Heart left ventricle (tissue), 16 donors: ENCODE data around the gene LRRC36. TPM values are rescaled to one million over a fixed set of nuclear protein-coding genes. Genes with fewer than 3 reads are reported as not detected.

Source experiments
- ATAC-seq, 4 donors: fragments of 200-7000 bp; cut with Tn5 transposase; one replicate each; pipeline ENCODE4 v1.9.1; 2020 to 2022; ENCODE audit warnings: moderate library complexity in 4 of 4, mild to moderate bottlenecking in 3 of 4, moderate number of reproducible peaks in 1 of 4
- DNase-seq, 5 donors: peaks; one replicate each; pipeline ENCODE4 v3.0.0-alpha.2; 2020
- H3K27ac ChIP-seq, 12 donors: fragments of 200-600 bp; sonication (generic) in 4 of 12; one replicate each; pipeline versions ENCODE4 v1.5.0 to v1.8.0; 2016 to 2022; ENCODE audit warnings: mild to moderate bottlenecking in 2 of 12
- H3K27me3 ChIP-seq, 9 donors: fragments of 200-600 bp; sonication (generic) in 2 of 9; one replicate each; pipeline versions ENCODE4 v1.5.1 to v1.8.0; 2016 to 2022; ENCODE audit warnings: mild to moderate bottlenecking in 3 of 9
- H3K36me3 ChIP-seq, 9 donors: fragments of 200-600 bp; sonication (generic) in 2 of 9; one replicate each; pipeline versions ENCODE4 v1.5.0 to v1.8.0; 2018 to 2022; ENCODE audit warnings: mild to moderate bottlenecking in 2 of 9
- H3K4me1 ChIP-seq, 12 donors: fragments of 200-600 bp; sonication (generic) in 4 of 12; one replicate each; pipeline versions ENCODE4 v1.5.0 to v1.8.0; 2016 to 2022; ENCODE audit warnings: mild to moderate bottlenecking in 3 of 12
- H3K4me3 ChIP-seq, 12 donors: fragments of 200-600 bp; sonication (generic) in 4 of 12; one replicate each; pipeline versions ENCODE4 v1.5.0 to v1.8.0; 2017 to 2022; ENCODE audit warnings: mild to moderate bottlenecking in 9 of 12, moderate library complexity in 4 of 12
- H3K9me3 ChIP-seq, 12 donors: fragments of 200-600 bp; sonication (generic) in 4 of 12; one replicate each; pipeline versions ENCODE4 v1.5.0 to v1.8.0; 2016 to 2022; ENCODE audit warnings: mild to moderate bottlenecking in 1 of 12
- POLR2A ChIP-seq, 2 donors: fragments of 450-650 bp; IDR thresholded peaks; one replicate each; pipeline ENCODE4 v1.6.1; 2017; ENCODE audit warnings: antibody characterized with exemption in 2 of 2, mild to moderate bottlenecking in 2 of 2, moderate library complexity in 2 of 2
- WGBS, 4 donors: extraction: QIAGEN DNeasy Blood & Tissue Kit in 2 of 4; methylation state at CpG; one replicate each; pipeline versions ENCODE4 v1.1.5 to v1.1.7; 2013 to 2018; 5-methylcytosine and 5-hydroxymethylcytosine counted together
- intact Hi-C, 10 donors: fragments of 100-400 bp; cut with DNase I; formaldehyde crosslinking; loops; one replicate each; pipeline versions ENCODE4 v1.11.1 to v1.14.2; 2022
- polyA plus RNA-seq, 2 donors: library from polyadenylated mRNA; stranded (reverse); fragments of 200-250 nt; gene quantifications; one replicate each; pipeline ENCODE4 v1.2.3, GENCODE V29; 2013
- total RNA-seq, 9 donors: library from RNA; depleted of rRNA in 2 of 9; stranded (reverse); fragments of >200 nt in 2 of 9; fragmentation: NEBNext Ultra II Directional in 3 of 9; extraction: Animal tissue kit (Norgen Biotek cat#: 25700) in 3 of 9; gene quantifications; one replicate each; pipeline versions ENCODE4 v1.1.0 to v1.2.4, GENCODE V29; 2016 to 2023
- TF ChIP-seq, protein P1 (sequence below), 12 donors: fragments of 200-600 bp; sonication (generic) in 4 of 12; IDR thresholded peaks; one replicate each; pipeline versions ENCODE4 v1.5.0 to v1.8.0; 2018 to 2022; ENCODE audit warnings: antibody characterized with exemption in 12 of 12, mild to moderate bottlenecking in 5 of 12
- donor health status: ischemic (EF 13 %, LVEDD 7.1; RV severe dilation, severe dysfunction).
- donor health status: healthy with polysubstance abuse.
- donor health status: DM: no; HTN: yes; CAD: no.
- donor health status: DM: no; HTN: no; CAD: no.
- donor health status: ischemic (EF 25% LVEDD 6.9; RV normal size, moderate dysfunction).
- donor health status: ischemic (EF 25% LVEDD 5.7; RV mildly dilated, moderate dysfunction).
- donor health status: healthy.
- donor health status: DM: yes; HTN: yes; CAD: no.
- donor health status: ischemic (EF 35%, LVEDD 5.7; RV mildly dilated, moderate dysfunction).
- donor health status: nonischemic (EF 11% LVEDD 7.7; RV severe dilation, severe dysfunction).
- donor health status: DM: yes; HTN: yes; CAD: no.
- donor health status: PGD.
- donor health status: ischemic (EF 29% LVEDD 5.4; RV normal size, mild dysfunction).
- donor health status: nonischemic (EF 23%, LVEDD 6.1; RV moderate dilation, normal function).

LRRC36 gene
- total and polyA plus RNA-seq, 11 donors = 0.15 to 0.42 (median 0.27) TPM; not detected in 8

DNA sequence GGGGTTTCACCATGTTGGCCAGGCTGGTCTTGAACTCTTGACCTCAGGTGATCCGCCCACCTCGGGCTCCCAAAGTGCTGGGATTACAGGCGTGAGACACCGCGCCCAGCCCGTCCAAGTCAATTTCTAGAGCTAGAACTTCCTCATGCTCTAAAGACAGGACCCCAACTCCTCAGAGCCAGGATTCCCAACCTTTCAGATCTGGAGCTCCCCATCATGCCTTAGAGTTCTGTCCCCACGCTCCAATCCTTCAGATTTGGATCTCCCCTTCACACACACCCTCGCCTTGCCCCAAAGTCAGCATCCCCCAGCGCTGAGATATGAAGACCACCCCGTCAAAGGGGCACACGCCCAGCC lies 522 bp upstream of the LRRC36 start:
- intact Hi-C loops = no loop called here
- Histone ChIP-seq H3K27ac (no peak overlapping the region), H3K4me3 (peak overlapping the region; percentile 4 to 58 (median 50)), H3K4me1 (peaks cover 0 to 22% (median 6%) of the 10 kb centered on the region in 12 donors), H3K9me3 (no peaks in the 10 kb centered on the region), H3K27me3 (peaks cover 0 to 25% (median 14%) of the 10 kb centered on the region in 9 donors), H3K36me3 (no peaks in the 10 kb centered on the region)
- no peak for ATAC-seq
- no peak for DNase-seq
- TF ChIP-seq, protein P1, sequence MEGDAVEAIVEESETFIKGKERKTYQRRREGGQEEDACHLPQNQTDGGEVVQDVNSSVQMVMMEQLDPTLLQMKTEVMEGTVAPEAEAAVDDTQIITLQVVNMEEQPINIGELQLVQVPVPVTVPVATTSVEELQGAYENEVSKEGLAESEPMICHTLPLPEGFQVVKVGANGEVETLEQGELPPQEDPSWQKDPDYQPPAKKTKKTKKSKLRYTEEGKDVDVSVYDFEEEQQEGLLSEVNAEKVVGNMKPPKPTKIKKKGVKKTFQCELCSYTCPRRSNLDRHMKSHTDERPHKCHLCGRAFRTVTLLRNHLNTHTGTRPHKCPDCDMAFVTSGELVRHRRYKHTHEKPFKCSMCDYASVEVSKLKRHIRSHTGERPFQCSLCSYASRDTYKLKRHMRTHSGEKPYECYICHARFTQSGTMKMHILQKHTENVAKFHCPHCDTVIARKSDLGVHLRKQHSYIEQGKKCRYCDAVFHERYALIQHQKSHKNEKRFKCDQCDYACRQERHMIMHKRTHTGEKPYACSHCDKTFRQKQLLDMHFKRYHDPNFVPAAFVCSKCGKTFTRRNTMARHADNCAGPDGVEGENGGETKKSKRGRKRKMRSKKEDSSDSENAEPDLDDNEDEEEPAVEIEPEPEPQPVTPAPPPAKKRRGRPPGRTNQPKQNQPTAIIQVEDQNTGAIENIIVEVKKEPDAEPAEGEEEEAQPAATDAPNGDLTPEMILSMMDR (IDR thresholded peaks at IDR 0.05) = no peak
- no peak for TF ChIP-seq POLR2A (IDR thresholded peaks at IDR 0.05)
- WGBS, 4 donors = 35 to 47% (median 39%) methylated on average over 11 of the region's 11 CpGs

DNA sequence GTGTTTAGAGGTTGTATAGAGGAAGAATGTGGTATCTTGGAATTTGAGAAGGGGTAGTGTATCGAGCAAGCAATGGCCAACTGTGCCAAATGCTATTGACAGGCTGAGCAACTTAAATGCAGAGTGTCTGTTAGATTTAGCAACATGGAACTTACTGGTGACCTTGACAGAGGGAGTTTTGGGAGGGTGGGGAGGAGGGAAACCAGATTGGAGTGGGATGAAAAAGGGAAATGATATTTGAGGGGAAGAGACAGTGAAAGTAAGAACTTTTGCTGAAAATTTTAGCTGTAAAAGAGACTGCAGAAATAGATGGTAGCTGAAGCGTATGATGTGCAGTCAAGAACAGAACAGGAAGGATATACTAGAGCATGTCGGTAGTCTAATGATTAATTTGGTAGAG lies 1.1 kb downstream of the LRRC36 start:
- DNase-seq = no peak
- 55 to 71% (median 61%) methylated on average over 3 of the region's 3 CpGs for WGBS, 4 donors
- intact Hi-C loops = no loop called here
- TF ChIP-seq, protein P1 (IDR thresholded peaks at IDR 0.05) = no peak
- TF ChIP-seq POLR2A (IDR thresholded peaks at IDR 0.05) = no peak
- no peak for ATAC-seq
- H3K4me3 ChIP-seq = no peak overlapping the region
- peaks cover 0 to 22% (median 6%) of the 10 kb centered on the region in 12 donors for H3K4me1 ChIP-seq
- peaks cover 0 to 14% (median 10%) of the 10 kb centered on the region in 9 donors for H3K27me3 ChIP-seq
- no peak overlapping the region for H3K27ac ChIP-seq
- H3K36me3 ChIP-seq = no peaks in the 10 kb centered on the region
- no peaks in the 10 kb centered on the region for H3K9me3 ChIP-seq

DNA sequence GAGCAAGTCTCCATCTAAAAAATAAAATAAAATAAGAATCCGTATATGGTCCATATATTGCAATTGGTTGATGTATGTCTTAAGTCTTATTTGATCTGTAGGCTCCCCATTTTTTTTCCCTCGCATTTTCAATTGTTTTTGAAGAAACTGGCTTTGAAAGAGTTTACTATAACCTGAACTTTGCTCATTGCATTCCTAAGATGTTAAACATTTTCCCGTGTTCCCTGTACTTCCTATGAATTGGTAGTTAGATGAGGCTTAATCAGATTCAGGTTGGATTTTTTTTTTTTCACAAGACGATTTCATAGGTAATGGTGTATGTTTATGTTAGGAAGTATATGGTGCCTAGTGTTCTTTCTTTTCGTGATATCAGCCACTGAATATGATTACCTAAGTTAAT lies 3.3 kb downstream of the LRRC36 start:
- H3K27me3 ChIP-seq = peaks cover 0 to 14% (median 0%) of the 10 kb centered on the region in 9 donors
- H3K9me3 ChIP-seq = peaks cover 0 to 2% (median 0%) of the 10 kb centered on the region in 12 donors
- ATAC-seq (no peak), DNase-seq (no peak)
- intact Hi-C loops = no loop called here
- H3K36me3 ChIP-seq = no peaks in the 10 kb centered on the region
- TF ChIP-seq POLR2A (IDR thresholded peaks at IDR 0.05) = no peak
- TF ChIP-seq, protein P1 (IDR thresholded peaks at IDR 0.05) = no peak
- 68 to 74% (median 72%) methylated on average over 5 of the region's 5 CpGs for WGBS, 4 donors
- no peak overlapping the region for H3K4me3 ChIP-seq
- no peak overlapping the region for H3K27ac ChIP-seq
- H3K4me1 ChIP-seq = peaks cover 0 to 22% (median 6%) of the 10 kb centered on the region in 12 donors

DNA sequence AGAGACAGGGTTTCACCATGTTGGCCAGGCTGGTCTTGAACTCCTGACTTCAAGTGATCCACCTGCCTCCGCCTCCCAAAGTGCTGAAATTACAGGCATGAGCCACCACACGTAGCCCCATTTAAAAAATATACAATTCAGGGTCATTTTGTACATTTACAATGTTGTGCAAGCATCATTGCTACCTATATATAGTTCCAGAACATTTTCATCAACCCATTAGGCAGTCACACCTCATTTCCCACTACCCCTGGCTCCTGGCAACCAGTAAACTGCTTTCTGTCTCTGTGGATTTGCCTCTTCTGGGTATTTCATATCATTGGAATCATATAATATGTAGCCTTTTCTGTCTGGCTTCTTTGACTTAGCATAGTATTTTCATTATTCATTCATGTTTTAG lies 6.7 kb downstream of the LRRC36 start:
- WGBS, 4 donors = 70 to 87% (median 74%) methylated on average over 2 of the region's 2 CpGs
- Histone ChIP-seq H3K9me3 (peaks cover 0 to 5% (median 0%) of the 10 kb centered on the region in 12 donors), H3K36me3 (no peaks in the 10 kb centered on the region), H3K4me1 (no peaks in the 10 kb centered on the region), H3K27me3 (no peaks in the 10 kb centered on the region), H3K4me3 (no peak overlapping the region), H3K27ac (no peak overlapping the region)
- ATAC-seq (no peak), DNase-seq (no peak)
- no peak for TF ChIP-seq POLR2A (IDR thresholded peaks at IDR 0.05)
- TF ChIP-seq, protein P1 (IDR thresholded peaks at IDR 0.05) = no peak
- intact Hi-C loops = no loop called here
